Activated T-cell treated with anti-CD3 and anti-CD28 coated beads for 4 hours (primary cell): ENCODE measurements around the gene DBX1.
A peak's percentile ranks its signal among the peaks of the same experiment; 100 is the strongest.
"Not testable (repeated sequence)": the region's sequence is repeated elsewhere in the genome, so short reads cannot be mapped to it uniquely, and the experiment has no call there.

Experiments
- DNase-seq: peaks from one replicate; pipeline ENCODE4 v3.0.0-alpha.2; 2020

DBX1 gene

DNA sequence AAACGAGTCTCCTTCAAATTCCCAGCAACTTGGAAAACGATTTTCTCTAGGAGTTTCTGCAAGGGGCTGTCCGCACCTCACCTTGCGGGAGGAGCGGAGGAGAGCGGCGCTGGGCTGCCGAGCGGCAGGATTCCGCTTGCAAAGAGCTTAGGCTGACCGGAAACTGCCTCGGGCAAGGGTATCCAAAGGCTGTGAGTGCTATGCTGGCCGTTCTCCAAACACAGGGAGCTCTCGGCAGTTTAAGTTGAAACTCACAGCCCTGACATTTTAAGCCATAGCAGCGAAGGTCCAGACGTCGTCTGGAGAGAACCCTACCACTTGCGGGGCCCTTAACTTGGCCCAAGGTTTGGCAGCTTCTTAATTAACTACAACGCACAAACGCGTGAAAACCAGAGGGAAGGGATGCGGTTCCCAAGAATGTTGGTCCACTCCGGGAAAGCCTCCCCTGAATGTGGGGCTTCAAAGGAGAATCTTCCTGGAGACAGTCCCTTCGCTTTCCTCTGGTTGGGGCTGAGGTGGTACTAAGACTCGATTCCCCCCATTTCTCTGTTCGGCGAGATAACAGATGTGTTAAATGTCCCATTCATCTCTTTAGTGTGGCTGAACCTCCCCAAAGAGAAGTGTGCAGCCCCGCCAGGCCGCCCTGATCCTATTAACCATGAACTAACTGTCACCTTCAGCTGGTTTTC, 1.1 kb upstream of the DBX1 start:
- no peak for DNase-seq

- no peak for DNase-seq
Observed at GRCh38 chr11:20159466-20160381, 551 bp downstream of the DBX1 start.

GRCh38 chr11:20158597-20159257, 1.5 kb downstream of the DBX1 start:
- no peak for DNase-seq

GRCh38 chr11:20157728-20158127, 2.5 kb downstream of the DBX1 start:
- DNase-seq = no peak

- DNase-seq = no peak
Observed at GRCh38 chr11:20156876-20157613, 3.2 kb downstream of the DBX1 start.

GRCh38 chr11:20156280-20156875, 3.9 kb downstream of the DBX1 start:
- peak; percentile 39 for DNase-seq

- DNase-seq = no peak
Observed at GRCh38 chr11:20155683-20156279, 4.5 kb downstream of the DBX1 start.

DNA sequence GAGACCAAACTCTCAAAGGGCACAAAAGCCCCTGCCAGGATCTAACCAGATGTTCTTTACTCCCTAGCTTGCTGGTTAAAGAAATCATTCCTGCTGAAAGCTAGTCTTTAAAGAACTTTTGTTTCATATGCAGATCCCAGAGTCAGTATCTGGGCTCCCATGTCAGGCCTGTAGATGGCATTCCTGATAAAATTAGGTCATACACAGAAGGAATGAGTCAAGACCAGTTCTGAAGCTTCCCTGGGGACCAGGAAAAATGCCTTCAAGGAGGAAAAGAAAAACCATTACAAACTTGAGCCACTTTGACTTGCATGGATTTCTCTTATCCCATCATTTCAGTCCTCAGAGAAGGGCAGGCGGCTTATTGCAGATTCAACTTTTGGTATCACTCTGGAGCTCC, 5.9 kb downstream of the DBX1 start:
- no peak for DNase-seq

DNA sequence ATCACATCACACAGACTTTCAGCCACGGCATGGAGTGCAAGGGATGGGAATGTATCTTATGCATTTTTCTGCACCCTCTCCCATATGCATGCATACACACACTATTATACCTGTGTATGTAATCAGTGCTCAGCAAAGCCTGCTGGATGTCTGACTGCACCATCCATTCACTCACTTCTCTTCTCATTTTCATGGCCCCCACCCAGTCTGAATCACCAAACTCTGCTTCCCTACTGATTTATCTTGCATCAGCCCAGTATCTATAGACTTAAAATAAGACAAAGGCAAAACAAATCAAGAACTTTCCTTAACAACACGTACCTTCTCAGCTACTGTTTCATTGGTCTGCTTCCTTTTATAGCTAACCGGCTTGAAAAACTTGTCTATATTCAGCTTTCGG, 21.6 kb downstream of the DBX1 start:
- no peak for DNase-seq

DNA sequence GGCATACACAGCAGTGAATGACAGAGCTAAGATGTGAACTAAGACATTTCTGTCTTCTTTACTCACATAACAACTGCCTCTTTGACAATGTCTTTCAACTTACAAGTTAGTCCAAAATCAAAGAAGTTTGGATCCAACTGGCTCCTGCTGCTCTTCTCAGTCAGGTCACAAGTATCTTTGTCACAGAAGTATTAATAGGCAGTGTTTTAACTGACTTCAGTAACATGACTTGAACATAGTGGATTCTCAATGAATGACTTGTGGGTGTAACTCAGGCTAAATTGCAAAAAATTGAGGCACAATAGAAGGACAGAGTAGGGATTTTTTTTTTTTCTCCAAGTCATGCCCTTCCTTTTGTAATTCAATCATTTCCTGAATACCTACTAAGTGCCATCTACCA, 22.6 kb downstream of the DBX1 start:
- no peak for DNase-seq

GRCh38 chr11:20134991-20135736, 25.1 kb downstream of the DBX1 start:
- no peak for DNase-seq

DNA sequence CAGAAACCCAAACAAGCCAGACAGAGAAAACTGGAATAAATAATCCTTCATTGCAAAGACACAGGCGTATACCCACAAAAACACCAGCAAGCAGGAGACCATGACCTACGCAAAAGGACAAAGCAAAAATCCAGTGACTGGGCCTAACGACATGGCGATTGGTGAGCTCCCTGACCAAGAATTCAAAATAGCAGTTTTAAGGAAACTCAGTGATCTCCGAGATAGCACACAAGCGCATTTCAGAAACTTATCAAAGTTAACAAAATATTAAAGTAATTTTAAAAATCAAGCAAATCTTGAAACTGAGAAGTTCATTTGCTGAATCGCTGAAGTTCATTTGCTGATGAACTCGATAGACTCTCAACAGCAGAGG, 27.6 kb downstream of the DBX1 start:
- no peak for DNase-seq

DNA sequence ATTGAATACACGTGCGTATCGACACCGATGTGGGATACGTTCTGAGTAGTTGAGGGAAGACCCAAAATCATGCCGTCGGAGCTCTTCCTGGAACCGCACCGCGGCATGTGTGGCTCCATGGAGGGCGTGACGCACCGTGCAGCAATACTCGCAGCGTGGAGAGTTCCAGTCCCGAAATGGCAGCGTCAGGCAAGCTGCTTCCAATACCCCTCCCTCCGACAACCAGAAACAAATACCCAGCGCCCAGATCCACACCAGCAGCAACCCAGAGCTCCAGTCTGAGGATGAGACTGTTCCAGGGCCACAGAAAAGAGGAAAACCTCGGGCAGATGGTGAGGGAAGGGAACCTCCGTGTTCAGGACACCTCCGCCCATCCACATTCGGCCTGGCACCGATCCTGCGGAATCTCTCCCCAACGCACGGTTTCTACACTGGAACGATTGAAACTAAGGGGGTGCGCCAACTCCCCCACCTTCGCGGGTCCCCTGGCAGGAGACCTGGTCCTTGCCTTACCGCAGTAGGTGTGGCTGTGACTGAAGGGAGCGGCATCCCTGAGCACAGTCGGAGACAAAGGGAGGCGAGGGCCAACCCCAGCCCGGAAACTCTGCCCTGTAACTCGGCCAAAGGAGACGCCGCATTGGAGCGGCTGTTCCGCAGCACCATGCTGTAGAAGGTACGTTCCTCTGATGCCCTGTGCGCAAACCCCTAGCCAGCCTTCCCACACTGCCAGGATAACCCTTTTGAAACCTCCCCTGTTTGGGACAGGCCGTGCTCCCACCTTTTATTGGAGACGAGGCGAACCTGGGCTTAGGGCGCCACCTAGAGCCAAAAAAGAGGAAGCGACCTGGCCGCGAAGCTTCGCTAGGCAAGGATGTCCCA, 28.2 kb downstream of the DBX1 start:
- peak; percentile 24 for DNase-seq

DNA sequence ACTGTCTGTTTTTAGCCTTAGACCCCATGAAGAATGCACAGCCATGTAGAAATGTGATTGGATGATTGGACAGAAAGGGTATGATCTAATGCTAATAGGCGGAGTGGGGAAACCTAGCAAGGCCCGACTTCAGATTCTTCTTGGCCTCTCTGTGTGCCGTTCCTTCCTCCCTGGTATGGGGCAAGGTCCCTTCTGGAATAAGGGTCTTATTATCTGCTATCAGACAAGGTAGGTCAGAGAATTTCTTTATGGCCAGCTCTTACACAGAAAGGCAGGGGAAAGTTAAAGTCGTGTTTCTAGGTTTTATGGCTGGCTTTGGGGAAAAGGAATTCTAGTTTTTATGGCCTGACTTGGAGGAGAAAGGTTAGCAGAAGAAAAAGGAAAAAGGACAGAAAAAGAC, 30.6 kb downstream of the DBX1 start:
- no peak for DNase-seq

DNA sequence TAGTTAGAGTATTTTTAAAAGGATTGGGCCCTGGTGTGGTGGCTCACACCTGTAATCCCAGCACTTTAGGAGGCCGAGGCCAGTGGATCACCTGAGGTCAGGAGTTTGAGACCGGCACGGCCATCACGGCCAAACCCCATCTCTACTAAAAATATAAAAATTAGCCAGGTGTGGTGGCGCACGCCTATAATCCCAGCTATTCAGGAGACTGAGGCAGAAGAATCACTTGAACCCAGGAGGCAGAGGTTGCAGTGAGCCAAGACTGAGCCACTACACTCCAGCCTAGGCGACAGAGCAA, 31.8 kb downstream of the DBX1 start:
- not testable (repeated sequence) for DNase-seq

DNA sequence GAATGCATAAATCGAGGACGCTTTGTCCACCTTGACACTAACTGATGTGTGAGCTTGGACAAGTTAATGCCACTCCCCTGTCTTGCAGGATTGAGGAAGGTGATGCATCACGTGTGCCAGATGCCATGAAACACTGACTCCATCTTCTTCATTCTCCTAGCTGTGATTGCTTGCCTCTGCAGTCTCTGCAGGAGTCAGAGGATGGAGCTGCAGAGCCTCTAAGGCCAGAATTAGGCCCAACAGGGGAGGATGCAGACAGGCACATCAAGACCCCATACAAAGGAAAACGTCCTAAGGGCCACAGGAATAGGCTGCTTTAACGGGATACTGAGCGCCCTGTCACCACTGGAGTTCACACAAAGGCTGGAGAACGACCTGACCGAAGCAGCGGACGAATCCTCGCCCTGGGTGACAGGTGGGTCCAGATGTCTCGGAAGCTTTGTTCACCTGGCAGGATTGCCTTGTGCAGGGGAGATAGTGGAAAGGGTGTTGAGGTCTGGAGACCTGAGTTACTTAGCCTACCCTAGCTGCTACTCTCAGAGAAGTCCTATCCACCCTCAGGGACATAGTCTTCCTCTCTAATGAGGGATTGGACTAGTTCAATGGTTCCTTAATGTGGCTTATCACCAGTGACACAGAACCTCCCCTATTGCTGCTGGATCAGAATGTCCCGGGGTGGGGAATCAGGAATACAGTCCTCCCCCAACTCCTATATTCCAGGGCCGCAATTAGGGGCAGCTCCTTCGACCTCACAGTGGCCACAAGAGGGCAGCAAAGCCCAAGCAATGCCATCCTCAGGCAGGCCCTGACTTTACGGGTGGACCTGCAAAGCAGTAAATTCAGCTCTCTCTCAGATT, 32.4 kb downstream of the DBX1 start:
- peak; percentile 71 for DNase-seq

GRCh38 chr11:20126724-20127123, 33.6 kb downstream of the DBX1 start:
- DNase-seq = no peak

GRCh38 chr11:20125927-20126326, 34.3 kb downstream of the DBX1 start:
- no peak for DNase-seq

- DNase-seq = no peak
Observed at GRCh38 chr11:20122131-20122530, 38.1 kb downstream of the DBX1 start.
